GM21360 (cell line): Measurements from ENCODE around the gene MFSD1.

ENCODE experiments used
- ATAC-seq: cut with Tn5 transposase; IDR thresholded peaks from one replicate; pipeline ENCODE4 v1.9.1; 2021; ENCODE audit warnings: mild to moderate bottlenecking, moderate library complexity; ENCODE audit not compliant: unreplicated experiment

MFSD1 gene

GRCh38 chr3:158809642-158810041, 7.8 kb downstream of the MFSD1 start:
- no peak for ATAC-seq

- ATAC-seq, result no peak
These were observed 9.2 kb downstream of the MFSD1 start for GRCh38 chr3:158810823-158811724.

GRCh38 chr3:158819282-158819681, 17.4 kb downstream of the MFSD1 start:
- ATAC-seq, result no peak

GRCh38 chr3:158820521-158820920, 18.7 kb downstream of the MFSD1 start:
- no peak for ATAC-seq

GRCh38 chr3:158821847-158822246, 20.0 kb downstream of the MFSD1 start:
- ATAC-seq, result no peak

GRCh38 chr3:158823426-158823825, 21.6 kb downstream of the MFSD1 start:
- ATAC-seq, result no peak

- ATAC-seq, result no peak
These were observed 25.9 kb downstream of the MFSD1 start for GRCh38 chr3:158827773-158828172.

GRCh38 chr3:158830391-158830790, 28.5 kb downstream of the MFSD1 start:
- no peak for ATAC-seq

- ATAC-seq, result no peak
These were observed 30.0 kb downstream of the MFSD1 start for GRCh38 chr3:158831861-158832260.

- ATAC-seq, result no peak
These were observed 33.8 kb downstream of the MFSD1 start for GRCh38 chr3:158835631-158836030.

GRCh38 chr3:158836312-158836711, 34.5 kb downstream of the MFSD1 start:
- no peak for ATAC-seq

GRCh38 chr3:158837240-158837639, 35.4 kb downstream of the MFSD1 start:
- ATAC-seq, result no peak

- no peak for ATAC-seq
These were observed 38.1 kb downstream of the MFSD1 start for GRCh38 chr3:158839966-158840365.

- ATAC-seq, result no peak
These were observed 39.5 kb downstream of the MFSD1 start for GRCh38 chr3:158841387-158841786.

GRCh38 chr3:158842976-158843375, 41.1 kb downstream of the MFSD1 start:
- ATAC-seq, result no peak

GRCh38 chr3:158845765-158846350, 44.0 kb downstream of the MFSD1 start:
- ATAC-seq, result peak; percentile 41

GRCh38 chr3:158846803-158847451, 45.1 kb downstream of the MFSD1 start:
- ATAC-seq, result peak; percentile 91

- peak; percentile 30 for ATAC-seq
These were observed 45.6 kb downstream of the MFSD1 start for GRCh38 chr3:158847452-158847821.

- ATAC-seq, result peak; percentile 23
These were observed 46.0 kb downstream of the MFSD1 start for GRCh38 chr3:158847885-158848284.

- no peak for ATAC-seq
These were observed 47.9 kb downstream of the MFSD1 start for GRCh38 chr3:158849757-158850156.

GRCh38 chr3:158859362-158859761, 57.5 kb downstream of the MFSD1 start:
- ATAC-seq, result no peak

- peak; percentile 56 for ATAC-seq
These were observed 61.4 kb downstream of the MFSD1 start for GRCh38 chr3:158863247-158863646.
